Right kidney (tissue), 1 donor: Measurements from ENCODE around the gene TMEM135.
"Not testable (repeated sequence)": the region's sequence is repeated elsewhere in the genome, so short reads cannot be mapped to it uniquely, and the experiment has no call there.

Experiments used
- DNase-seq: peaks from one replicate; pipeline ENCODE4 v3.0.0-alpha.2; 2016

Gene TMEM135

GRCh38 chr11:87020336-87020735, 17.4 kb upstream of the TMEM135 start:
- no peak for DNase-seq

GRCh38 chr11:87020764-87021365, 16.9 kb upstream of the TMEM135 start:
- no peak for DNase-seq

GRCh38 chr11:87022254-87022653, 15.5 kb upstream of the TMEM135 start:
- DNase-seq: no peak

GRCh38 chr11:87022738-87023137, 15.0 kb upstream of the TMEM135 start:
- DNase-seq: no peak

- not testable (repeated sequence) for DNase-seq
Measured at GRCh38 chr11:87026415-87026814, 11.3 kb upstream of the TMEM135 start.

- no peak for DNase-seq
Measured at GRCh38 chr11:87030458-87031054, 7.2 kb upstream of the TMEM135 start.

GRCh38 chr11:87031433-87032170, 6.1 kb upstream of the TMEM135 start:
- no peak for DNase-seq

- DNase-seq: no peak
Measured at GRCh38 chr11:87033561-87033960, 4.2 kb upstream of the TMEM135 start.

GRCh38 chr11:87035976-87036583, 1.7 kb upstream of the TMEM135 start:
- DNase-seq: no peak

- DNase-seq: no peak
Measured at GRCh38 chr11:87036756-87037449, 831 bp upstream of the TMEM135 start.

- DNase-seq: no peak
Measured at GRCh38 chr11:87038235-87038977, 672 bp downstream of the TMEM135 start.

GRCh38 chr11:87039371-87039770, 1.6 kb downstream of the TMEM135 start:
- no peak for DNase-seq

GRCh38 chr11:87043894-87044293, 6.2 kb downstream of the TMEM135 start:
- DNase-seq: no peak

GRCh38 chr11:87046824-87047223, 9.1 kb downstream of the TMEM135 start:
- no peak for DNase-seq

- no peak for DNase-seq
Measured at GRCh38 chr11:87056091-87056490, 18.4 kb downstream of the TMEM135 start.

GRCh38 chr11:87057749-87058148, 20.0 kb downstream of the TMEM135 start:
- DNase-seq: no peak

- DNase-seq: no peak
Measured at GRCh38 chr11:87059596-87060390, 22.1 kb downstream of the TMEM135 start.

- no peak for DNase-seq
Measured at GRCh38 chr11:87061766-87062165, 24.0 kb downstream of the TMEM135 start.

GRCh38 chr11:87063982-87064381, 26.2 kb downstream of the TMEM135 start:
- DNase-seq: no peak

GRCh38 chr11:87072787-87073186, 35.1 kb downstream of the TMEM135 start:
- DNase-seq: no peak

GRCh38 chr11:87076260-87076783, 38.6 kb downstream of the TMEM135 start:
- DNase-seq: no peak
